ENCODE results near the gene ROR2.

ROR2 gene

GRCh38 chr9:91771027-91771426, 179.0 kb downstream of the ROR2 start:
- no peak for TF ChIP-seq CTCF (IDR thresholded peaks at IDR 0.05)

GRCh38 chr9:91770229-91770628, 179.8 kb downstream of the ROR2 start:
- TF ChIP-seq CTCF (IDR thresholded peaks at IDR 0.05), result no peak

- TF ChIP-seq CTCF (IDR thresholded peaks at IDR 0.05), result no peak
Measured at GRCh38 chr9:91768977-91769916, 180.8 kb downstream of the ROR2 start.

- TF ChIP-seq CTCF (IDR thresholded peaks at IDR 0.05), result no peak
Measured at GRCh38 chr9:91768507-91768906, 181.5 kb downstream of the ROR2 start.

GRCh38 chr9:91766315-91767069, 183.5 kb downstream of the ROR2 start:
- TF ChIP-seq CTCF (IDR thresholded peaks at IDR 0.05), result no peak

GRCh38 chr9:91765296-91765695, 184.7 kb downstream of the ROR2 start:
- TF ChIP-seq CTCF (IDR thresholded peaks at IDR 0.05), result no peak

- TF ChIP-seq CTCF (IDR thresholded peaks at IDR 0.05), result no peak
Measured at GRCh38 chr9:91764661-91765060, 185.4 kb downstream of the ROR2 start.
